Cerebellar cortex (tissue), 1 donor: ENCODE measurements around the gene CELF4.

ENCODE experiments used
- DNase-seq: peaks from one replicate; pipeline ENCODE4 v3.0.0-alpha.2; 2015; ENCODE audit warnings: low spot score

The CELF4 gene

GRCh38 chr18:37348729-37349128, 216.9 kb downstream of the CELF4 start:
- no peak for DNase-seq

DNA sequence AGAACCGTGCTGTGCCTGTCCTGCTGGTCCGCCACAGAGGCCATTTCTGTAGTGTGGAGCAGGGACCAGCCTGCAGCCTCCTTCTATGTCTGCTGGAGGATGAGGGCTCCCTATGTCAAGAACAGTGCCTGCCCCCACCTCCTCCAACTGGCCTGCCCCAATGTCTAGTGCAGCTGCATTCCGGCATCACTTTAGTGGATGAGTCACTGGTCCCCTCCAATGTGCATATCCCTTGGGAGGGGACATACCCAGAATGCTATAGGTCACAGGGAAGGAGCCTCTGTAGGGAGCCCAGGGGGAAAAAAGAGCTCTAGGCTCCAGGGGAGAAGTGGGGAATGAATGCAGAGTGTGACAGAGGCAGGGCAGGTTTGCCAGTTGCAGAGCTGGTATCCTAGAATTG, 219.6 kb downstream of the CELF4 start:
- no peak for DNase-seq

DNA sequence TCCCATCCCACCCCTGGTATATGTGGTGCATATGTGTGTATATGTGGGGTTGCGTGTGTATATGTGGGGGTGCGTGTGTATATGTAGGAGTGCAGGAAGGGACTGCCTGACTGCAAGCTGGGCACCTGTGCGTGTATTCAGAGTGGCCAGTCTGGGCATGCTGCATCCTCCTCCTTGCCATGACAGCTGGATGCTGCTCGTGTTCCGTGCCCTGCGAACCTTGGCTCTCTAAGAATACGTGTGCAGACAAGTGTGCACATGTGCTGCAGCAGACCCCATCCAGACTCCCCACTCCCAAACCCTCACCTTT, 222.1 kb downstream of the CELF4 start:
- DNase-seq: no peak

DNA sequence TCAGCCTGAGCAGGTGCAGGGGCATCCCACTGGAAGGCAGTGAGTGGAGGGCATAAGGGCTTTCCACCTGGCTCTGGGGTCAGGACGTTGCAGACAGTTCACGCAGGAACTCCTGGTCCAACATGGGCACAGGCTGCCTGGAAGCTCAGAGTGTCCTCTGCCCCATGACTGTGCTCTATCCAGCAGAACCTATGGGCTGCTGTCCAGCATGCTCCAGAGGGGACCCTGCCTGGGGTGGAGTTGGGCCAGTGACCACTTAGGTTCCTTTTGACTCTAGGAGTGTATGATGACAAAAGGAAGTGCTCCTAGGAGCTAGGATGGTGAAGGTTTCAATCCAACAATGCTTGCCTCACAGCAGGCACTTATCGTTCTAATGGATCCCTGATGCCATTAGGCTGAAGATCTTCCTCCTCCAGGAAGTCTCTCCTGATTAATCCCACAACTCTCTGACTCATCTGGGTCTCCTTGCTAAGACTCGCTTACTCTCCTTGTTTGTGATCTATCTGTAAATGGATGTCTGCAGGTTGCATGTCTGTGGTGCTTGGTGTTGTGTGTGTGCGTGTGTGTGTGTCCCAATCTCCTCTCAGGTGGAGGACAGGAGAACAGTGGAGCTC, 224.0 kb downstream of the CELF4 start:
- no peak for DNase-seq

- no peak for DNase-seq
Measured at GRCh38 chr18:37341016-37341415, 224.6 kb downstream of the CELF4 start.

DNA sequence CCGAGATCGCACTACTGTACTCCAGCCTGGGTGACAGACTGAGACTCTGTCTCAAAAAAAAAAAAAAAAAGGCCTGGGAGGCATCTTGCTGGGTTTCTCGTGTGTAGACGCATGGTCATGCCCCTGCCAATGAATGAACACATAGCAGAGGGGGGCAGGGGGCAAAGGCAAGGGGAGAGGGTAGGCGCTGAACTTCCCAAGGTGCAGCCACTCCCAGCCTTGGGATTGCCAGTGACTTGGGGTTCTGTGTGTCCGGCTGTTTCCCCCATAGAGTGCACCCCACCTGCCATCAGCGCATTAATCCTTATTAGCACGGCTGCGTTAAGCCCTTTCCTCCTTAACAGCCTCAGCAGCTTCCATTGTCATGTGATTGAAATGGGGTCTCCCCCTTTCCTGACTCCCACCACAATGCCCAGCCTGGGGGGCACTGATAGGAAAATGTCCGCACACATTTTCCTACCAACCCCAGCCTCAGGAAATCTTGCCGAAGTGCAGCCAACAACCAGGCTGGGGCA, 225.8 kb downstream of the CELF4 start:
- DNase-seq: no peak

DNA sequence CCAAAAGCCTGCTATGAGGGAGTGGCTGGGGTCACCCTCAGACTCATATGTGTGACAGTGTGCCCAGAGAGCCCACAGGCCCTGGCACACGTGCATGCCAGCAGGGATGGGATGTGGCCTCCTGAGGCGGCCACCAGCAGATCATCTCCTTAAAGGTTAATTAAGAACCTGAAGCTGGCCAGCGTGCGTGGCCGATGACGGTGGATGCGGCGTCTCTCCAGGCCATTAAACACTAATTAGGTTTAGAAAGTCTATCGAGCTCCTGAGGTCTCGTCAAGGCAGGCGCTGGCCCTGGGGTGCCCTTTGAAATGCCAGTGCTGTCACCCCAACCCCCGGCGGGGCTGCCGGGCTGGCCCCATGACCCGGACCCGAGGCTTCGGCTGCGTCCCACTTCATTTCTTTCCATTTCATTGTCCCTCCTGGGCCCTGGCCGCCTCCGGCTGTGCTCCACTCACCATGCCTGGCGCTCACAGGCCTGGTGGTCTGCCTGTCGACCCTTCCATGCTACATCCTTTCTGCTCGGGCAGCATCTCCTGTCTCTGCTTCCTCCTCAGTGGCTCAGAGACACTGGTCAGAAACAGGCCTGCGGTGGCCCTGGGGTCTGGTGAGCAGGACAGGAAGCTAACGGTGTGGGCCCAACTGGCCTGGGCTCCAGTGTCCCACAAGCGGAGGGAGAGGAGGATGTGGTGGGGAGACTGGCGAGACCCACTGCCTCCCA, 228.9 kb downstream of the CELF4 start:
- no peak for DNase-seq

DNA sequence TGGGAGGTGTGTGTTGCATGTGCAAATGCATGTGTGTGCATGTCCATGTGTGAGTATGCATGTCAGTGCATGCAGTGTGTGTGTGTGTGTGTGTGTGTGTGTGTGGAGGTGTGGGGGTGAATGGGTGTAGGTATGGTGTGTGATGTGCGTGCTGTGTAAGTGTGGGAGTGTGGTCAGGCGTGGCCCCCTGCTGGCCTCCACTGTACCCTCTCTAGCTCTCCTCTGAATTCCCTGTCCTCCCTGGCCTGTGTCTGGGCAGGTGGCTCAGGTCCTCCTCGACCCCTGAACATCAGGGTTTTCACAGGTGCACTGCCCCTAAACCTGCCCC, 230.2 kb downstream of the CELF4 start:
- no peak for DNase-seq

DNA sequence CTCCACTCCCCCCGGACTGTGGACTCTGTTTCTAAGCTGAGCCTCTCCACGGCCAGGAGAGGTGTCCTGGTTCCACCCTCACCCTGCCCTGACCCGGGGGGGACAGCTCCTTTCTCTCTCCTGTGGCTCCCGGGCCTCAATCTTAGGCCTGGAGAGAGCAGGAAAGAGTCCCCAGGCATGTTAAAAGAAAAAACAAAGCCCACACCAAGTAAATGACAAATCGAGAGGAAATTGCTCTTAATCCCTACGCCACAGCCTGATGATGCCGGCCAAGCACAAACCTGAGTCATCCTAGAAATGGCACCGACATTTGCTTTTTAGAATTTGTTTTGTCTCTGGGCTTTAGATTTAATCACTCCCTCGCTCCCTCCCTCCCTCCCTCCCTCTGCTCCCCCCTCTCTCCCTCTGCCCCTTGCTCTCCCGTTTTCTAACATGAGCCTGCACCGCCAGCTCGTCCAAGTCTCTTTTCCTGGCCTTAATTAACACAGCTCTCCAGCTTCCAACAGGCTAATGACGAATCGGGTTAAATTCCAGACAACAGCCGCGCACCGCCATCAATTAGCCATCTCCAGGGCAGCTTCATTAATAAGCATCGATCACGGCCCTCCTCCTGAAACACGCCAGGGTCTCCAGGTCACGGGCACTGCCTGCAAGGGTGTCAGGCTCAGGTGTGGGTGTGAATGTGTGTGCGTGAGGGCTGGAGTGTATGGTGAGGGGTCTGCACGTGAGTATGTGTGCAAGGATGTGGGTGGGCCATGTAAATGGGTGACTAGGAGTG, 230.8 kb downstream of the CELF4 start:
- no peak for DNase-seq

- no peak for DNase-seq
Measured at GRCh38 chr18:37332628-37333420, 232.8 kb downstream of the CELF4 start.

GRCh38 chr18:37332219-37332618, 233.4 kb downstream of the CELF4 start:
- DNase-seq: no peak

GRCh38 chr18:37330173-37330572, 235.4 kb downstream of the CELF4 start:
- no peak for DNase-seq

- no peak for DNase-seq
Measured at GRCh38 chr18:37328946-37329719, 236.5 kb downstream of the CELF4 start.

- no peak for DNase-seq
Measured at GRCh38 chr18:37327063-37327577, 238.5 kb downstream of the CELF4 start.

DNA sequence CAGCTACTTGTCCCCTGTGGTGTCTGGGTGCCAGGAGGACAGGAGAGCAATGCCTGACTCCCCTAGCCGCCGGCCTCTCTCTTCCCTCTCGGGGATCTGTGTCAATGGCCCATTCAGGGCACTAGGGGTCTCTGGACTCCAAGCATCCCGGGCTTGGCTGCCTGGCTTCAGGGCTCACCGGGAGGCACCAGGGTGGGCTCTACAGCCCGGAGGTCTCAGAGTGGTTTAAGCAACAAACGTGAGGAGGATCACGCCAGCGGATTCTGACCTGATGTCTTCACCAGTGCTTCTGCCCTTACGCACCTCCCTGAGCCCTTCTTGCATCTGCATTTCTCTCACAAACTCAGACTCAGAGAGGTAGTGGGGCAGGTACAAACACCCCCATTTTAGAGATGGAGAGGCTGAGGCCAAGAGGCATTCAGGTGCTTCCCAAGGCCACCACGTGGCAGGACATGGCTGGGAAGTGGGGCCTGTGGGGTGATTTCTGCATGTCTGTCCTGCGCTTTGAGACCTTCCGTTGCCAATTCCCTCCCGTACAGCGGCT, 243.0 kb downstream of the CELF4 start:
- DNase-seq: peak; percentile 56

DNA sequence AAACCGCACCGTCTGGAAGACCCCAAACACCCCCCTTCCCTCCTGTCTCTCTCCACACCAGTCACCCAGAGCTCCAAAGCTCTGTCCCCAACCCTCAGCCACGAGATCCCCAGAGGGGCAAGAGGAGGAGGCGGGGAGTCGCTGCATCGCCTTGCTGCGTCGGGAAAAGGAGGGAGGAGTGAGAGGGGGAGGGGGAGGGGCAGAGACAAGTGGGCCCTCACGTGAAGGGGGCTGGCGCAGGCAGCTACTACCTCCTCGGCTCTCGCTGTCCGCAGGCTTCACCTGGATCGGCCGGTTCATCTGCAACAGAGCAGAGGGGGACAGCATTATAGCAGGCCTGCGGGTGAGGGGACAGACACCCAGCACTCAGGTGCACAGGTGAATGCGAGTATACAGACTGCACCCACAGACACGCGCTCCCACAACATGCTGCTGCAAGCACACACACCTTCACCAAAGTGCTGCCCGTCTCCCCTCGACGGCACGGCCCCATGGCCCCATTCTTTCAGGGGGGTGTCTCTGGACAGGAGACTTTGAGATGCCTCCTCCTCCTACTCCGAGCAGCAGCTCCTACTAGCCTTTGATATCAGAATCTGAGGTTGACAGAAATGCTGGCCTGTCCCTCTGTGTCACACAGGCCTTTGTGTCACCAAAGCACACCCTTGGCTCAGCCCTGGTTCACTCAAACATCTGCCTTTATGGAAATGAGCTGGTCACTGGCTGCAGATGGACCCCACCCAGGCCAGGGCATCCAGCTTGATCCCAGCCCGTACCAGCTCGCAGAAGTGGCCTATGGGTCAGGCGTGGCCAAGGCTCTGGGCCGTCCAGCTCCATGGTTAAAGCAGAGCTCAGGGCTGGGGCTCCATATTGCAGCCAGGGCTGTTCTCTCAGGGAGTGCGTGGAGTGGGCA, 243.8 kb downstream of the CELF4 start:
- DNase-seq: no peak

DNA sequence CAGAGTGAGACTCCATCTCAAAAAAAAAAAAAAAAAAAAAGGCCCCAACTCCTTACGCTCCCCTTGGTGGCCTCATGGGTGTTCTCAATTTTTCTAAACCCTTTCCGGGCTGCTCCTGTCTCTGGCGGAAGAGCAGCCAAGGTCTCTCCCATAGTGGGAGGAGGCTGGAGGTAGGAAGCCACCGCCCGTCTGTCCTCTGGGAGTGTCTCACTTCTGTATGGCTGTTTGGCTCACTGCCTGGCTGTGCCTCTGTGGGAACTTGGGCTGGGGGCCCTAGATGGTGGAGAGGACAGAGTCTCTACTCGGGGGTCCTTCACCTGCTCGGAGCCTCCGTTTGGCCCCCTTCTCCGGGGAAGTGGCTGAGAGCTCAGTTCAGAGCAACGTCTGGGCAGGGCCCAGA, 245.3 kb downstream of the CELF4 start:
- DNase-seq: no peak

GRCh38 chr18:37318360-37319355, 246.9 kb downstream of the CELF4 start:
- DNase-seq: no peak

DNA sequence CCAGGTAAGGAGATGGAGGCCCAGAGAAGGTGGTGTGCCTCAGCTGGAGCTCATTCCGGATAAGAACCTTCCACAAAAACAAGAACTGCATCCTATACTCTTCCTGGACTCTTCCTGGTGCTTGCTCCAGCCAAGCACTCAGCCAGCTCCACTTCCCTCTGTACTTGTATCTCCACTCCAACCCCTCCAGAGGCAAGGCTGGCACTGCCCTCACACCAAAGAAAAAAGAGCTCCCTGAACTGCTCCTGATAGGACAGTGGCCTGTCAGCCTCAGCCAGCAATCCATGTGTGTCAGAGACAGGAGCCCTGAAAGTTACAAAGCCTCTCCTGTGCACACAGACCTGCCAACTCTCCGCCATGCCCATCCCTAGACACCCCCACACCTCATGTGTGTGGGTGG, 248.1 kb downstream of the CELF4 start:
- no peak for DNase-seq
